ENCODE measurements around the gene TEX12. TPM values are rescaled to one million over a fixed set of nuclear protein-coding genes. Genes with fewer than 3 reads are reported as not detected.

Gene TEX12
- total RNA-seq, 2 donors from 2014 or later = not detected

- H3K36me3 Mint-ChIP-seq (ENCODE audit: low read depth) = no peaks in the 10 kb centered on the region
- Histone ChIP-seq H3K4me3 (ENCODE audit: low read length) (no peak overlapping the region), H3K36me3 (ENCODE audit: control insufficient read depth, insufficient read depth, low read length) (no peaks in the 10 kb centered on the region), H3K9ac (ENCODE audit: extremely low read depth, low read length, poor library complexity, severe bottlenecking) (no peak overlapping the region), H3K4me1 (ENCODE audit: control insufficient read depth, insufficient read depth, low read length) (no peaks in the 10 kb centered on the region), H3K27ac (ENCODE audit: low read depth, low read length) (no peak overlapping the region), H3K9me3 (ENCODE audit: control insufficient read depth, low read length) (no peaks in the 10 kb centered on the region), H3K27me3 (ENCODE audit: control insufficient read depth, insufficient read depth, low read length, poor library complexity, severe bottlenecking) (no peaks in the 10 kb centered on the region)
- no peak overlapping the region for H3K4me3 Mint-ChIP-seq
- H3K9me3 Mint-ChIP-seq = no peaks in the 10 kb centered on the region
- H3K4me1 Mint-ChIP-seq = no peaks in the 10 kb centered on the region
- H3K27ac Mint-ChIP-seq = no peak overlapping the region
- DNase-seq = no peak
- H3K27me3 Mint-ChIP-seq (ENCODE audit: insufficient read depth) = no peaks in the 10 kb centered on the region
- WGBS, 2 experiments (ENCODE audit: insufficient coverage in 1 of 2, insufficient read length in 1 of 2) = 90 to 93% methylated on average over 2 to 3 of the region's 3 CpGs
- no peak for TF ChIP-seq CTCF (conservative IDR thresholded peaks at IDR 0.05)
These were observed 23.6 kb upstream of the TEX12 start for GRCh38 chr11:112143597-112143996.

- 80 to 90% methylated on average over 4 to 5 of the region's 5 CpGs for WGBS, 2 experiments (ENCODE audit: insufficient coverage in 1 of 2, insufficient read length in 1 of 2)
These were observed 16.7 kb upstream of the TEX12 start for GRCh38 chr11:112150517-112150916.

GRCh38 chr11:112156153-112156955 is 10.8 kb upstream of the TEX12 start:
- no peaks in the 10 kb centered on the region for H3K9me3 ChIP-seq (ENCODE audit: control insufficient read depth, low read length)
- Mint-ChIP-seq H3K4me3 (no peak overlapping the region), H3K4me1 (no peaks in the 10 kb centered on the region), H3K27me3 (ENCODE audit: insufficient read depth) (no peaks in the 10 kb centered on the region), H3K27ac (no peak overlapping the region), H3K36me3 (ENCODE audit: low read depth) (no peaks in the 10 kb centered on the region), H3K9me3 (no peaks in the 10 kb centered on the region)
- TF ChIP-seq CTCF (conservative IDR thresholded peaks at IDR 0.05) = no peak
- H3K9ac ChIP-seq (ENCODE audit: extremely low read depth, low read length, poor library complexity, severe bottlenecking) = no peak overlapping the region
- no peaks in the 10 kb centered on the region for H3K4me1 ChIP-seq (ENCODE audit: control insufficient read depth, insufficient read depth, low read length)
- H3K27me3 ChIP-seq (ENCODE audit: control insufficient read depth, insufficient read depth, low read length, poor library complexity, severe bottlenecking) = peaks cover 4% of the 10 kb centered on the region
- no peak for DNase-seq
- no peaks in the 10 kb centered on the region for H3K36me3 ChIP-seq (ENCODE audit: control insufficient read depth, insufficient read depth, low read length)
- WGBS, 2 experiments (ENCODE audit: insufficient coverage in 1 of 2, insufficient read length in 1 of 2) = 86 to 100% methylated on average over 2 to 4 of the region's 5 CpGs
- no peak overlapping the region for H3K4me3 ChIP-seq (ENCODE audit: low read length)
- no peak overlapping the region for H3K27ac ChIP-seq (ENCODE audit: low read depth, low read length)

More at GRCh38 chr11:112150517-112150916, 16.7 kb upstream of the TEX12 start:
- Histone ChIP-seq H3K4me1 (ENCODE audit: control insufficient read depth, insufficient read depth, low read length) (no peaks in the 10 kb centered on the region), H3K27ac (ENCODE audit: low read depth, low read length) (no peak overlapping the region), H3K9ac (ENCODE audit: extremely low read depth, low read length, poor library complexity, severe bottlenecking) (no peak overlapping the region), H3K4me3 (ENCODE audit: low read length) (no peak overlapping the region), H3K36me3 (ENCODE audit: control insufficient read depth, insufficient read depth, low read length) (no peaks in the 10 kb centered on the region), H3K27me3 (ENCODE audit: control insufficient read depth, insufficient read depth, low read length, poor library complexity, severe bottlenecking) (peaks cover 5% of the 10 kb centered on the region), H3K9me3 (ENCODE audit: control insufficient read depth, low read length) (no peaks in the 10 kb centered on the region)
- no peaks in the 10 kb centered on the region for H3K4me1 Mint-ChIP-seq
- no peak for DNase-seq
- no peaks in the 10 kb centered on the region for H3K9me3 Mint-ChIP-seq
- H3K36me3 Mint-ChIP-seq (ENCODE audit: low read depth) = no peaks in the 10 kb centered on the region
- no peak overlapping the region for H3K4me3 Mint-ChIP-seq
- H3K27me3 Mint-ChIP-seq (ENCODE audit: insufficient read depth) = no peaks in the 10 kb centered on the region
- no peak overlapping the region for H3K27ac Mint-ChIP-seq
- TF ChIP-seq CTCF (conservative IDR thresholded peaks at IDR 0.05) = no peak

Data from endodermal cell (in vitro differentiated cells).